Hematopoietic multipotent progenitor cell (in vitro differentiated cells): ENCODE measurements around the gene TOB1. TPM values are rescaled to one million over a fixed set of nuclear protein-coding genes. Genes with fewer than 3 reads are reported as not detected.

Experiments
- DNase-seq, 3 donors: peaks; one replicate each; pipeline ENCODE4 v3.0.0-alpha.2; 2011 to 2015; ENCODE audit warnings: low read depth in 2 of 3, low spot score in 2 of 3
- total RNA-seq: library from RNA; depleted of rRNA; stranded (reverse); fragments of >200 nt; gene quantifications from one replicate; pipeline ENCODE4 v1.2.3, GENCODE V29; 2012

Gene TOB1
- total RNA-seq, 1 donor, result 12.1 TPM

DNA sequence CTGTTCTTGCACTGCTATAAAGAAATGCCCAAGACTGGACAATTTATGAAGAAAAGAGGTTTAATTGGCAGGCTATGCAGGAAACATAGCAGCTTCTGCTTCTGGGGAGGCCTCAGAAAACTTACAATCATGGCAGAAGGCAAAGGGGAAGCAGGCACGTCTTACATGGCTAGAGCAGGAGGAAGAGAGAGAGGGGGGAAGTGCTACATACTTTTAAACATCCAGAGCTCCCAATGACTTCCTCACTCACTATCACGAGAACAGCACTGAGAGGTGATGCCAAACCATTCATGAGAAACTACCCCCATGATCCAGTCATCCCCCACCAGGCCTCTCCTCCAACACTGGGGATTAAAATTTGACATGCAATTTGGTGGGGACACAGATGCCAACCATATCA lies 17.4 kb downstream of the TOB1 start:
- no peak for DNase-seq

DNA sequence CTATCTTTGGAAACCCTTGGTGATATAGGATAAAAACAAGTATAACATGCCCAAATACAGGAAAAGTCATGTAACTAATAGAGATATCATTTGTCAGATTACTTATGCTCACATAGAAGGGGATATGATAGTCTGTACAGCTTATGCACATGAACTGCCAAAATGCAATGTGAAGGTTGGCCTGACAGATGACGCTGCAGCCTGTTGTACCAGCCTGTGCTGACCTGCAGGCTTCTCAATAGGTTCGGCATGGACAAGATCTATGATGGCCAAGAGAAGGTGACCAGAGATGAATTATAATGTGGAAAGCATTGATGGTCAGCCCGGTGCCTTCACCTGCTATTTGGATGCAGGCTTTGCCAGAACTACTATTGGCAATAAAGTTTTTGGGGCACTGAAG lies 18.1 kb downstream of the TOB1 start:
- no peak for DNase-seq

DNA sequence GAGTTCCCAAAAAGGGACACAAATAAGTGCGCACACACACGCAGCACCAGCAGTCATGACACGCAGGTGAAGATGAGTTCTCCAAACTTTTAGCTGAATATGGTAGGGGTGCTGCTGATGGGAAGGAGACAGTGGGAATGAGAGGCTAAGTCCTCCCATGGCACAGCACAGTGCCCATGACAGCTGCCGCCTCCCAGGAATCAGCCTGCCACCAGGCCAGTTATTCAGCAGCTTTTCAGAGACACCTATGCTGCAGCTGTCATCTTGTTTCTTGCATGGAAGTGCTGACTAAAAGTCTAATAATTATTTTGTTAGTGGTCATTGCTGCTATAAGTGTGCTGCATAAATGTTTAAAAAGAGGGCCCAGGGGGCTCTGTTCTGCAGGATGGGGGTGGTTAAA lies 18.6 kb downstream of the TOB1 start:
- no peak for DNase-seq

DNA sequence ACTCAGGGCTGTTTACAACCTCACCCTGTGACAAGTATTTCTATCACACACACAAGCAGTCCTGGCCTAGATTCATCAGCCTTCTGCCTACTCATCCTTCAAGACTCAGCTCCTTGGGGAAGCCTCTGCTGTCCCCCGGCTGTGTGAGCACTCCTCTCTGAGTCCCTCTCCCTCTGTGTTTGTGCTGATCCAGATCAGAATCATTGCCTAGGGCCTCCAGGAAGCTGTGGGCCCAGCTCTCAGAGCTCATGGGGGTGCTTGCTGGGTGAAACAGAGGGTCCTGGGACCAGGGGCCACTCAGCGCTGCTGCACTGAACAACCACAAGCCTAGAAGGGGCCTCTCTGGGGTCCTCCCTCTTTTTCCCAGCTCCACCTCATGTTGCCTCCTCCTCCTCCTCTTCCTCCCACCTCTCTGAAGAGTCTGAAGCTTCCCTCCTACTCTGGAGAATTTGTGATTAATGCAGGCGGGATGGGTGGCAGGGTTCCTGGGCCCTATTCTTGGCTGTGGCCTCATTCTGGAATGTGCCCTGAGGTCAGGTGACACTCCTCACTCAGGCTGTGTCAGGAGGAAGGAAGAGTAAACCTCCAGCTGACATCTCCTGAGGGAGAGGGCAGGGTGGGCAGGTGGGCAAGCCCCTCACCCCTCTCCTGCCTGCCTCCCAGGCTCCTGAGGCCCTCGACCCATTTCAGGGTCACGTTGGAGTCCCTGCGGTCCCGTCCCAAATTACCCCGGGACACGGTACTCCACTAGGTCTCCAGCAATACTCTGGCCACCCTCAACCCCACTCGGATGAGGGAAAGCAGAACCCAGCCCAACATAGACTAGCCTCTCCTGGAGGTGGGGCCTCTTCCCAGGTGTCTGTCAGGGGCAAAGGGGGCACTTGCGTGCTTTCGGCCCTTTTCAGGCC lies 20.7 kb downstream of the TOB1 start:
- no peak for DNase-seq

DNA sequence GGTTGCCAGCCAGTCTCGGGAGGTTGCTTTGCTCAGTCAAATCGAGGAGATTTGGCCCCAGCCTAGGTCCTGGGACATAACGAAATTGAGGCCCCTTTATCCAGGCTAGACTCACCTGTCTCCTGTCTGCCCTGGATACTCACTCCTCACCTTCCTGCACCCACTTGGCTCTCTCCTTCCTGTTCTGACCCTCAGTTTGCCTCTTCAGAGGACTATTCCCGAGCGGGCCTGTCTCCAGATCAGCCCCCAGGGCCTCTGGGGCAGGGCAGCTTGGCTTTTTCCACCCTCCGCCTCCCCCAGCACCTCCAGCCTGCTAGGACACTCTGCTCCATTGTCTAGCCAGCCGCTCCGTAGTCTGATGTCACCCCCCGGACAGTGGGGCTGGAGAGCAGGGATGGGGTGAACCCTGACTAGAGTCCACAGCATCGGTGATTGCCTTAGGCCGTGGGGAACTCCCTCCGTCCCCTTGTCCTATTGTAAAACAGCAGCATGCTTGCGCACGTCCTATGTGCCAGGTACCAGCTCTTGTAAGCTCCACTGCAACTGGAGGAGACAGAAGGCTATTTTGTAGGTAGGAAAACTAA lies 21.9 kb downstream of the TOB1 start:
- no peak for DNase-seq

DNA sequence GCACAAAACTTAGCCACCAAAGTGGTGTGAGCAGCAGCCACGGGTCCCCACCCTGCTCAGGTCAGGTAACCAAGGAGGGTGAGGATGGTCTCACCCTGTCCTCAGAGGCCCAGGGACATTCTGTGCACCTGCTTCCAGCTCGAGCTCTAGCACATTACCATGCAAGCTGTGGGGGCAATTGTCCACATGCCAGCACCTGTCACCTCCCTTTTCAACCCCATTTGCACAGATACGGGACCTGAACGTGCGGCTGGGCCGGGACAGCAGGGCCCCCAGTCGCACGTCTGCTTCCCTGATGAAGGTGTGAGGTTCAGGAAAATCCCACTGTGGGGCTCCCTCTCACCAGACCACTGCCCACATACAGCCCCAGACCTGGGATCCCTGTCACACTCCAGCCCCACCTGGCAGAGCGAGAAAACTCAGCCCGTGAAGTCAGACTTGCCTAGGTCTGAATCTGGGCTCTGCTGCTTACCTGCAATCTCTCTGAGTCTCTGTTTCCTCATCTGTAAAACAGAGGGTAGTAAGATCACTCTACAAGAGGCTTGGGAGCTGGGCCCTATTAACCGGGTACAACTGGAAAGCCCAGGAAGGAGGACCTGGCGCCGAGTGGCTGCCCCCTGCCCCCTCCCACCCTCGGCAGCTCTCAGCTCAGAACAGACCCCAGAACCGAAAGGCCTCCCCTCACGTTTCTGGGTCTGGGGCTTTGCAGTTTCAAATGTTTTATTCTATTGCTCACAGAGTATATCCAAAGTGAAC lies 22.8 kb downstream of the TOB1 start:
- DNase-seq, result no peak

DNA sequence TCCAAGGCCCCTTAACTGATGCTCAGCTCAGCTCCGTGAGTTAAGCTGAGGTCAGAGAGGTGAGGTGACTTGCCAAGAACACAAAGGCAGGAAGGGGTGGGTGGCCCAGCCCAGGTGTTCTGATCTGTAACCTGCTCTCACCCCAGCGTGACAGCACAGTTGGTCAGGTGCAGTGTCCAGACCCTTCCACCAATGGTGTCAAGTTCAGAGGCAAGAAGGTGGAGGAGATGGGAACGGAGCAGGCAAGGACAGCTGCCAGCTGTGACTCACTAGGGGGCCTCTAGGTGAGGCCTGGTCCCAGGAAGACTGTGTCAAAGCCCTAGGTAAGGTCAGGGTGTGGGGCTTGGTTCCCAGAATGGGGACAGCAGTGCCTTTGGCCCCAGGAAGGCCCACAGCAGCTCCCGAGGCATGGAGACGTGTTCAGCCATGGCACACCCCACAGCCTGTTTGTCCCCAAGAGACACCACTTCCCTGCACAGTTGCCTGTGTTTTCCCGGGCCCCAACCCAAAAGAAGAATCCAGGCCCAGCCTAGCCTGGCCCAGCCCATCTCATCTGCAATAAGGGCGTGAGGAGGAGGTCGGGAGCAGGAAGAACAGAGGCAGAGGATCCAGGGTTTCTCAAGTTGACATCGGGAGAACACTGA lies 23.5 kb downstream of the TOB1 start:
- DNase-seq, result no peak

DNA sequence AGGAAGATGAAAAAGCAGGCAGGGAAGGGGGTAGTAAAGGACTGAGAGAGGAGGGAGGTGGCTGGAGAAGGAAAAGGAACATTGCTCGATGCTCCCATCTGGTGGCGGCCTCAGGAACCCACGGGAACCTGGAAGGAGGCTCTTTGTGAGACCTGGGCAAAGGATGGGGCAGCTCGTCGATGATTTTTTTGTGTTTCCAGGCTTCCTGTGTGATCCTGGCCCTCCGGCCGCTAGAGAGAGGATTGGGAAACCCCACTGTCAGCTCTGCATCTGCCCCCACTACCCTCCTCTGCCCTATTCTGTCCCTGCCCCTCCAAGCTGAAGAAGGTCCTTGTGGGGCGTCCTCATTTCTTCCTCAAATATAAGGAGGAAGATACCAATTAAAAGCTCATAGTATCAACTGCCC lies 24.2 kb downstream of the TOB1 start:
- DNase-seq, result peak in 1 of 3 donors; percentile 79

DNA sequence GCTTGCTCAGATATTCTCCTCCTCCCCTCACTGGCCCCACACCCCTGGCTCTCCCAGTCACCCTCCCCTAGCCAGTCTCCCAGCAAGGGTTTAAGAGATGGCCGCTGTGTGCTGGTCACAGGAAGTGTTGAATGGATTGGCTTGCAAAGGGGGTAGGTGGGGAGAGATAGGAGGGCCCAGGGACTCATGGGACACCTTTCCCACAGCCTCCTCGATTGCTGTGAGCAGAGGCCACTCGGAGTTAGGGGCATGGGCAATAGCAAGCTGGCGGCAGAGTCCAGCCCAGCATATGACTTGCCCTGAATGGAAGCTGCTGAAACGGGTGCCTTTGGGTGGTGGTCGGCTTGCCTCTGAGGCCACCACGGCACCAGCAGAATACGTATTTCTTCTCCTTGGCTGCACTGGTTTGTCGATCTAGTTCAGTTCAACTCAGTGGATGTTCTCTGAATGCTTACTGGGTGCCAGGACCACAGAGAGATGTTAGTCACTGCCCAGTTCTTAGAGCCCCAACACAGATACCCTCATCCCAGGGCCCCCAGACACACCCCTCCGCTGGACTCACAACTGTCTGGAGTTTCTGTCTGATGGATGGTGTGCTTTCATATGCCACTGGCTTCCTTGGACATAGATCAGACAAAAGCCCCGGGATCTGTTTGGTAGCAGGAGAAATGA lies 24.7 kb downstream of the TOB1 start:
- DNase-seq, result no peak

DNA sequence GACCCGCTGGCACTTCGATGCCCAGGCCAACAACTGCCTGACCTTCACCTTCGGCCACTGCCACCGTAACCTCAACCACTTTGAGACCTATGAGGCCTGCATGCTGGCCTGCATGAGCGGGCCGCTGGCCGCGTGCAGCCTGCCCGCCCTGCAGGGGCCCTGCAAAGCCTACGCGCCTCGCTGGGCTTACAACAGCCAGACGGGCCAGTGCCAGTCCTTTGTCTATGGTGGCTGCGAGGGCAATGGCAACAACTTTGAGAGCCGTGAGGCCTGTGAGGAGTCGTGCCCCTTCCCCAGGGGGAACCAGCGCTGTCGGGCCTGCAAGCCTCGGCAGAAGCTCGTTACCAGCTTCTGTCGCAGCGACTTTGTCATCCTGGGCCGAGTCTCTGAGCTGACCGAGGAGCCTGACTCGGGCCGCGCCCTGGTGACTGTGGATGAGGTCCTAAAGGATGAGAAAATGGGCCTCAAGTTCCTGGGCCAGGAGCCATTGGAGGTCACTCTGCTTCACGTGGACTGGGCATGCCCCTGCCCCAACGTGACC lies 25.8 kb downstream of the TOB1 start:
- no peak for DNase-seq

DNA sequence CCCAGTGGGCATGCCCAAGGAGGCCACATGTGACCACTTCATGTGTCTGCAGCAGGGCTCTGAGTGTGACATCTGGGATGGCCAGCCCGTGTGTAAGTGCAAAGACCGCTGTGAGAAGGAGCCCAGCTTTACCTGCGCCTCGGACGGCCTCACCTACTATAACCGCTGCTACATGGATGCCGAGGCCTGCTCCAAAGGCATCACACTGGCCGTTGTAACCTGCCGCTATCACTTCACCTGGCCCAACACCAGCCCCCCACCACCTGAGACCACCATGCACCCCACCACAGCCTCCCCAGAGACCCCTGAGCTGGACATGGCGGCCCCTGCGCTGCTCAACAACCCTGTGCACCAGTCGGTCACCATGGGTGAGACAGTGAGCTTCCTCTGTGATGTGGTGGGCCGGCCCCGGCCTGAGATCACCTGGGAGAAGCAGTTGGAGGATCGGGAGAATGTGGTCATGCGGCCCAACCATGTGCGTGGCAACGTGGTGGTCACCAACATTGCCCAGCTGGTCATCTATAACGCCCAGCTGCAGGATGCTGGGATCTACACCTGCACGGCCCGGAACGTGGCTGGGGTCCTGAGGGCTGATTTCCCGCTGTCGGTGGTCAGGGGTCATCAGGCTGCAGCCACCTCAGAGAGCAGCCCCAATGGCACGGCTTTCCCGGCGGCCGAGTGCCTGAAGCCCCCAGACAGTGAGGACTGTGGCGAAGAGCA lies 26.4 kb downstream of the TOB1 start:
- DNase-seq, result no peak

DNA sequence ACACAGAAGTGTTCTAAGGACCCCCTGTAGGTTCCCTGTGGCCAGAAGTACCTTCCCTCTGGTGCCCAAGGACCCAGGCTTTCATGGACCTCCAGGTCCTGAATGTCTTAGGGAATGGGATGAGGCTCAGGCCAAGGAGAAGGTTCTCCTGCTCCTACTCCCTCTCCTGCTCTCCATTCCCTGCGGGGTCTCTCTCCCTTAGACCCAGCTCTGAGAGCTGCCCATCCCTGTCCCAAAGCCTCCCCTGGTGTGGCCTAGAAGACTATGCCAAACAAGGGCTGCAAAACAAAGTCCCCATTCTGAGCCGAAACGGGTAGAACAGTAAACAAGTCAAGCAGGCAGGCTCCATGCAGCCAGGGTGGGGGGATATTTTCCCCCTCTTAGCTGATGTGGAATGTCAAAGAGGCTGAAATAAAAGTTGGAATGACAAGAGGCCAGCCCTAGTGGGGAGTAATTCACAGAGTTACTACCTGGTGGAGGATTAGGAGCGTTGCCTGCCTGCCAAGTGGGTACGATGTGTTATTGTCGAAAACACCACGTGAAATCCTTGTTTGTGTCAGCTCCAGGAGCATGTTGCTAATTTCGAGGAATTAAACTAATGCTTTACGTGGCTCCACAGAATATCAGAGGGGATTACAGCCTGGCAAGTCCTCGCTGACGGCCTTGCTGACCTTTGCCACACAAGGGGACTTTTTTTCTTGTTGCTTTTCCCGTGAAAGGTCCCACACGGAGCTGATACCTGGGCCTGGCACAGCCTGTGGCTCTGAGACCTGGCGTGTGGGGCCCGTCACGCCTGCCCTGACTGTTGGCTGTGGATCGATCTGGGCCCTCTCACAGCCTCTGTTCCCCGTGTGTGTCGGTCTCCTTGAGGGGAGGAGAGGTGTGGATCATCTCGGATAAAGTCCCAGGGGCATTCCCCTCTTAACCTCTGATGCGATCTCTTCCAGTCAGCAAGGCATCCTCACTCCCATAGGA lies 27.9 kb downstream of the TOB1 start:
- no peak for DNase-seq

DNA sequence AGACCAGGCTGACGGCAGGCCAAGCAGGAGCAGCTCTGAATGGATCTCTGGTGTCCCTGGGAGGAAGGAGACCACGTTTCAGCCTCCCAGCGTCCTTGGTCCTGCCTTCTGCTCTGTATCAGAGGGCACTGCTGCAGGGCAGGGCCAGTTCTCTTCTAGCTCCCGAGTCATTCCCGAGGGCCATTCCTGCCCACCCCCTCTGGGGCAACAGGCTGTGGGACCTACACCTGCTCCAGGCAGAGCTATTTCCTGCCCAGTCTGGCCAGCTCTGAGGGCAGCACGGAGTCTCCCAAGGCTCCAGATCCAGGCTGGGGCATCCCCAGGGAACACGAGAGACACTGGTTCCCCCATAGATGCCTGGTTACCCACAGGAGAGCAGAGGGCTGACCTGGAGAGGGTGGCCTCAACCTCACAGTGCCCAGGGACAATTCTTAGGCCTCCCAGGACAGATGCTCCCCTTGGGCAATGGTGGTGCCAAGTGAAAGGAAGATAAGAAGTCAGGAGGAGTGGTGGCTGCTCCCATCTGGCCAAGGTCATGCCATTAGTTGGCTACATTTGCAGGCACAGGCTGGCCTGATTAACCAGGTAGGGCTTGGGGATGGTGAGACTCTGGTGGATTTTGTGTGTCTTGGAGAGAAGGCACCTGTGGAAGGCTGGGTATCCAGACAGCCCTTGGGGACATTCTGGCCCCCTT lies 28.7 kb downstream of the TOB1 start:
- DNase-seq, result no peak

DNA sequence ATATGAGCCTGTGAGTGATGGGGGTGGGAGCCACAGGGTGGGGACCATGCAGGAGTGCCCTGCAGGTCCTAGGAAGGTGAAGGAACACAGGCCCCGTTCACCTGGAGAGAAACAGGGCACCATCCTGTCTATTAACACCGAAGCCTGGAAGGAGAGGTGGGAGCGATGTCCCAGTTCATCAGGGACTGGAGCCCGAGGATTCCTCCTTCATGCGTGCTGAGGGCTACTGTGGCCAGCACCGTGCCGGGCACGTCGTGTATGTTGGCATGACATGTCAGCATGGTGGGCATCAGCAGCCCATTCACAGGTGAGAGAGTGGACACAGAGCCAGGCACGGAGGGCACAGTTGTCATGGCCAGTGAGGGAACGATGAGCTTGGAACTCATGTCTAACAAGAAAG lies 29.3 kb downstream of the TOB1 start:
- no peak for DNase-seq

DNA sequence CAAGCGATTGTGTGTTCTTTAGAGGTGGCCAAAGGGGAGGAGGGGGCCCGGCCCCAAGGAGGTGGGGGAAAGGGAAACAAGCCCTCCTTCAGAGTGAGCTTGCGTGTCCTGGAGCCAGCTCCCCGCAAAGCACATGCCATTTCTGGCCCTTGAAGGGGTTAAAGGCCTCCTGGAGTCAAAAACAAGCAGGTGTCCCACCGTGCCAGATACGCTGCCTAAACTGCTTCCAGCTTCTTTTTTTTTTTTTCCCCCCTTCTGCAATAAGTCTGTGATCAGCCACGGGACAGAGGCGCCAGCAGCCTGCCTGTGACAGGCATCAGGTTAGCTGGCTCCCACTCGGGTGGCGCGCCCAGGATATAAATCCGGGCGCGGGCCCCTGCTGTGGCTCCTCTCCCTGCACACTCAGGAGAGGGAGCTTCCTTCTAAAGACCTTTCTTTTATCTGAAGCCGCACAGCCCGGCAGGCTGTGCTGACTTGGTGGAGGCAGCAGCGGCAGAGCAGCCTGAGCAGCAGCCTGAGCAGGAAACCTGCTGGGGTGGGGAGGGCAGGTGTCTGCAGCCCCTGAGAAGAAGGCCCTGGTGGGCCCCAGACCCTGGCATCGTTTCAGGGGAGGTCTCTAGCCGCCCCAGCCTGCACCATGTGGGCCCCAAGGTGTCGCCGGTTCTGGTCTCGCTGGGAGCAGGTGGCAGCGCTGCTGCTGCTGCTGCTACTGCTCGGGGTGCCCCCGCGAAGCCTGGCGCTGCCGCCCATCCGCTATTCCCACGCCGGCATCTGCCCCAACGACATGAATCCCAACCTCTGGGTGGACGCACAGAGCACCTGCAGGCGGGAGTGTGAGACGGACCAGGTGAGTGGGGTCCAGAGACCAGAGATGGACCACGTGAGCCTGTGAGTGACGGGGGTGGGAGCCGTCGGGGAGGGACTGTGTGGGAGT lies 30.6 kb downstream of the TOB1 start, which contains the start of gene WFIKKN2:
WFIKKN2 (plus strand) TSS at position 286 of the 934 bp plus-strand sequence; CDS start at position 638, 352 bp downstream.
- peak in 1 of 3 donors; percentile 36 for DNase-seq

DNA sequence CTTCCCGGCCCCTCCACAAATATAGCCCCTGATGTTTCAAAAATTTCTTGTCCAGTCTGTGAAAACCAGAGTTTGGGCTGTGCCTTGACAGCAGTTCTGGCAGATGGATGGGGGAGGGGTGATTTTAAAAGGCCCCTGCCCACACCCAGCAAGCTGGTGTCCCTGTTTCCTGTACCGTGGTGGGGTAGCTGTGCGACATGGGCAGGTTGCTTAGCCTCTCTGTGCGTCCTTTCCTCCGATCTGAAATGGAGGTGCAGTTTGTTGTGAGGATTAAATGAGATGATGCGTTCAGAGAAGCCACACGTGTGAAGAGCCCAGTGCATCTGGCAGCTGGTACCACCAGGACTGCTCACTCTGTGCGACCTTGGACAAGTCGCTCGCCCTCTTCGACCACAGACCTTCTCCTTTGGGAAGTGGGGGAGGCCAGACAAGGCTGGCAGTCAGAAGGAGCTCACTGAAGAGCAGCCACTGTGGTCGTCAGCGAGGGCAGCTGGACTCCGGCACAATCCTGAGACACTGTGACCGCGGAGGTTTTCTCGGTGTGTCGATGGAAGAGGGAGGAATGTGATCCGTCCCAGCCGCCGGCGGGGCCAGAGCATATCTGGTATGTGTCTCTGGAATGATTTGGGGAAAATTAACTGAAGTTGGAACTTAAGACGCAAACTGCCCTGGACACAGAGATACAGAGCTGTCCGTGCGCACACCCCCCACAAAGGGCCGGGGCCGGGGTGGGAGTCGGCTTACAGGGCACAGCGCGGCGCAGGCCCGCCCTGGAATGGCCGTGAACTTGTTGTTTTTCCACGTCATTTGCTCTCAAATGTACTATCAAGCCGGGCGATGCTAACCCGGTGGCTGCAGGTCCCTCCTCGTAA lies 31.5 kb downstream of the TOB1 start:
- no peak for DNase-seq
